ENCODE measurements around the gene LCN12.

The LCN12 gene

GRCh38 chr9:136951541-136952320 lies at the start of gene LCN12:
Gene LCN12, plus strand, starts transcription at chr9:136952273. Its CDS starts 55 bp downstream, at chr9:136952328.
- DNase-seq (ENCODE audit: low spot score) = no peak

GRCh38 chr9:136903041-136903554 lies 49.0 kb upstream of the LCN12 start:
- DNase-seq (ENCODE audit: low spot score) = no peak

GRCh38 chr9:136906266-136906665 lies 45.8 kb upstream of the LCN12 start:
- DNase-seq (ENCODE audit: low spot score) = no peak

GRCh38 chr9:136907011-136907914 lies 44.8 kb upstream of the LCN12 start:
- no peak for DNase-seq (ENCODE audit: low spot score)

GRCh38 chr9:136910197-136910900 lies 41.7 kb upstream of the LCN12 start:
- no peak for DNase-seq (ENCODE audit: low spot score)

- no peak for DNase-seq (ENCODE audit: low spot score)
Observed at GRCh38 chr9:136910901-136911245, 41.2 kb upstream of the LCN12 start.

GRCh38 chr9:136913701-136914438 lies 38.2 kb upstream of the LCN12 start:
- no peak for DNase-seq (ENCODE audit: low spot score)

- DNase-seq (ENCODE audit: low spot score) = no peak
Observed at GRCh38 chr9:136915632-136916329, 36.3 kb upstream of the LCN12 start.

GRCh38 chr9:136916330-136917184 lies 35.5 kb upstream of the LCN12 start:
- DNase-seq (ENCODE audit: low spot score) = no peak

GRCh38 chr9:136917902-136918301 lies 34.2 kb upstream of the LCN12 start:
- DNase-seq (ENCODE audit: low spot score) = no peak

- no peak for DNase-seq (ENCODE audit: low spot score)
Observed at GRCh38 chr9:136920069-136920468, 32.0 kb upstream of the LCN12 start.

- DNase-seq (ENCODE audit: low spot score) = no peak
Observed at GRCh38 chr9:136920734-136921231, 31.3 kb upstream of the LCN12 start.

- no peak for DNase-seq (ENCODE audit: low spot score)
Observed at GRCh38 chr9:136921307-136921706, 30.8 kb upstream of the LCN12 start.

GRCh38 chr9:136921718-136922117 lies 30.4 kb upstream of the LCN12 start:
- no peak for DNase-seq (ENCODE audit: low spot score)

GRCh38 chr9:136922540-136922939 lies 29.5 kb upstream of the LCN12 start:
- no peak for DNase-seq (ENCODE audit: low spot score)

GRCh38 chr9:136923881-136924280 lies 28.2 kb upstream of the LCN12 start:
- no peak for DNase-seq (ENCODE audit: low spot score)

GRCh38 chr9:136925414-136926153 lies 26.5 kb upstream of the LCN12 start:
- no peak for DNase-seq (ENCODE audit: low spot score)

- no peak for DNase-seq (ENCODE audit: low spot score)
Observed at GRCh38 chr9:136926154-136926704, 25.8 kb upstream of the LCN12 start.

- no peak for DNase-seq (ENCODE audit: low spot score)
Observed at GRCh38 chr9:136926749-136927148, 25.3 kb upstream of the LCN12 start.

Measured in AG20443 (cell line).